ENCODE results near the gene ESYT2.
"Not testable (repeated sequence)": the region's sequence is repeated elsewhere in the genome, so short reads cannot be mapped to it uniquely, and the experiment has no call there.

Gene ESYT2

DNA sequence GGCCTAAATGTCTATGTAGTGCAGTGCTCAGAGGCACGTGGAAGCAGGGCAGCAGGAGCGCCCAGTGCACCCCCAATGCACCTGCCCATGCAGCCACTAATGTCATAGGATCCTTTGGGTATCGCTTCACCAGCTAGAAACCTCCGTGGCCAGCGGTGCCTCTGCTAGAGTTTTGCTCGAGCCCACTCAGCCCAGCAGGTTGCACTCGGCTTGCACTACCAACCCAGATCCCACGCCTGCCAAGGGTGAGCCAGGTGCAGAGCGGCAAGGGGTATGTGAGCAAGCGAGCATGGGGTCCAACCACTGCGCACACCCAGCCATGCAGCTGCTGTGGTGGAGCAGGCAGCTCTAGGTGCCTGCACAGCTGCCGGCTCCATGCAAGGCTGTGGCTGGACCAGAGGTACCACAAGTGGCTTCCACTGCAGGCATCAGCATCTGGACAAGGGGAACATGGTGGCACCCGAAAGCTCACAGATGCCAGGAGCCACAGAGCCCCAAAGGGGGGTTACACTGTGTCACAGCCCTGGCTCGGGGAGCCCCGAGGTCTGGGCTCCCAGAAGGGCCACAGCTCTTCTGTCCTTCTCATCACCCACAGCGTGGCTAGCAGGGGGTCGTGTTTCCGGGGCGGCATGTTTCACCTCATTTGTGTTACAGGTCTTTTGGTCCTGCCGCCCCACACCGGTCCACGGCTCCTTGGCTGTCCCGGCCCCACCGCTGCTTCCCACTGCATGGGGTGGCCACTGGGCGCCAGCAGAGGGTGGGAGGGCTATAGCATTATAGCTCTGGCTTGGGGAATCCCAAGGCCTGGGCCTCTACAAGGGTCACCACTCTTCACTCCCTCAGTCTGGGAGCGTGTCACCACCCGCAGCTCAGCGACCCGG, 122.4 kb downstream of the ESYT2 start:
- Histone ChIP-seq H3K4me3 (ENCODE audit: low read depth in 1 of 2, low read length in 1 of 2) (no peak overlapping the region), H3K27ac (peak overlapping the region; percentile 20), H3K4me1 (ENCODE audit: control insufficient read depth in 1 of 2, insufficient read depth in 1 of 2, low read depth in 1 of 2, low read length in 1 of 2) (peaks cover 37 to 49% of the 10 kb centered on the region in 2 experiments), H3K27me3 (no peaks in the 10 kb centered on the region), H3K9me3 (no peaks in the 10 kb centered on the region), H3K36me3 (no peaks in the 10 kb centered on the region)
- TF ChIP-seq, protein P1, sequence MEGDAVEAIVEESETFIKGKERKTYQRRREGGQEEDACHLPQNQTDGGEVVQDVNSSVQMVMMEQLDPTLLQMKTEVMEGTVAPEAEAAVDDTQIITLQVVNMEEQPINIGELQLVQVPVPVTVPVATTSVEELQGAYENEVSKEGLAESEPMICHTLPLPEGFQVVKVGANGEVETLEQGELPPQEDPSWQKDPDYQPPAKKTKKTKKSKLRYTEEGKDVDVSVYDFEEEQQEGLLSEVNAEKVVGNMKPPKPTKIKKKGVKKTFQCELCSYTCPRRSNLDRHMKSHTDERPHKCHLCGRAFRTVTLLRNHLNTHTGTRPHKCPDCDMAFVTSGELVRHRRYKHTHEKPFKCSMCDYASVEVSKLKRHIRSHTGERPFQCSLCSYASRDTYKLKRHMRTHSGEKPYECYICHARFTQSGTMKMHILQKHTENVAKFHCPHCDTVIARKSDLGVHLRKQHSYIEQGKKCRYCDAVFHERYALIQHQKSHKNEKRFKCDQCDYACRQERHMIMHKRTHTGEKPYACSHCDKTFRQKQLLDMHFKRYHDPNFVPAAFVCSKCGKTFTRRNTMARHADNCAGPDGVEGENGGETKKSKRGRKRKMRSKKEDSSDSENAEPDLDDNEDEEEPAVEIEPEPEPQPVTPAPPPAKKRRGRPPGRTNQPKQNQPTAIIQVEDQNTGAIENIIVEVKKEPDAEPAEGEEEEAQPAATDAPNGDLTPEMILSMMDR (IDR thresholded peaks at IDR 0.05): no peak

DNA sequence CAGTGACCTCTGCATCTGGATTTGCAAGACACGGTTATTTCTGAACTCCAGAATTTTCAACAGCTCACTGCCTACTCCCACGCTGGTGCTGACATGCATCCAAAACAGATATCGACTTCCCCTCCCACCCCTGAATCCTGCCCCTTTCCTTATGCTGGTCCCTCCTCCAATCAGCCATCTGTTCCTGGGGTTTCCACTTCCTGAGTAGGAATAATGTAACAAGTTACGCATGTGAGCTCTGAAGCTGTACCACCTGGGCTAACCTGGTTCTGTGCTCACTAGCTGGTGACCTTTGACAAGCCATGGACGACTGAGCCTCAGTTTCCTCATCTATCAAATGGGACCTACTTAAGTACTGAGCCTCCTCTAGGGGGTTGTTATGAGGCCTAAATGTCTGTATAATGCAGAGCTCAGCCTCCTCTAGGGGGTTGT, 123.0 kb downstream of the ESYT2 start:
- Histone ChIP-seq H3K9me3 (no peaks in the 10 kb centered on the region), H3K27me3 (no peaks in the 10 kb centered on the region), H3K4me3 (ENCODE audit: low read depth in 1 of 2, low read length in 1 of 2) (no peak overlapping the region), H3K4me1 (ENCODE audit: control insufficient read depth in 1 of 2, insufficient read depth in 1 of 2, low read depth in 1 of 2, low read length in 1 of 2) (peaks cover 35 to 42% of the 10 kb centered on the region in 2 experiments), H3K27ac (peak overlapping the region; percentile 88), H3K36me3 (no peaks in the 10 kb centered on the region)
- TF ChIP-seq, protein P1 (IDR thresholded peaks at IDR 0.05): no peak

DNA sequence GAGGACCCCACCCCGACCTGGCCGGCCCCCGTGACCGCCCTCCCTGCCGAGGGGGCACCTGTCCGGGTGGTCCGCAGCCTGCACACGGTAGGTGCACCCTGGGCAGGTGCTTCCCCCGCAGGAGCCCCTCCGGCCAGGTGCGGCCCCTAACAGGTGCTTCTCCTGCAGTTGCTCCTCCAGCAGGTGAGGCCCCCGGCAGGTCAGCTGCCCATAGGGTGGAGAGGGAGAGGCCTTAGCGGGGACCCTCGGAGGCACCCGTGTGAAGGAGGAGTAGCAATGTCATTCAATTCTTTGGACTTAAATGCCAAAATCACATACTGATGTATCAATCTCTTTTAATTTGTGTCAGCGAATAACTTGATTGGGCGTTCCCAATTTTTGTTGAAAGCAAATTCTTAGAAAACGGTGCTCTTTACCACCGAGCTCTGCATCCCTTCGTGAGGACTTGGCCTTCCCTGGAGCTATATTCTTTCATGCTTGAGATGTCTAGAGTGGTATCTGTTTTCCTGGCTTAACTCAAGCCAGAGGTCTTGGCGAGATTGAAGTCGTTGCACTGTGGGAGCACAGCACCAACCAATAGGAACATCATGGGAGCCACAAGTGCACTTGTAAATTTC, 124.0 kb downstream of the ESYT2 start:
- no peaks in the 10 kb centered on the region for H3K27me3 ChIP-seq
- TF ChIP-seq, protein P1 (IDR thresholded peaks at IDR 0.05): no peak
- no peaks in the 10 kb centered on the region for H3K36me3 ChIP-seq
- H3K4me3 ChIP-seq (ENCODE audit: low read depth in 1 of 2, low read length in 1 of 2): peak overlapping the region; percentile 75 to 89
- peaks cover 28 to 34% of the 10 kb centered on the region in 2 experiments for H3K4me1 ChIP-seq (ENCODE audit: control insufficient read depth in 1 of 2, insufficient read depth in 1 of 2, low read depth in 1 of 2, low read length in 1 of 2)
- peak overlapping the region; percentile 88 for H3K27ac ChIP-seq
- no peaks in the 10 kb centered on the region for H3K9me3 ChIP-seq

DNA sequence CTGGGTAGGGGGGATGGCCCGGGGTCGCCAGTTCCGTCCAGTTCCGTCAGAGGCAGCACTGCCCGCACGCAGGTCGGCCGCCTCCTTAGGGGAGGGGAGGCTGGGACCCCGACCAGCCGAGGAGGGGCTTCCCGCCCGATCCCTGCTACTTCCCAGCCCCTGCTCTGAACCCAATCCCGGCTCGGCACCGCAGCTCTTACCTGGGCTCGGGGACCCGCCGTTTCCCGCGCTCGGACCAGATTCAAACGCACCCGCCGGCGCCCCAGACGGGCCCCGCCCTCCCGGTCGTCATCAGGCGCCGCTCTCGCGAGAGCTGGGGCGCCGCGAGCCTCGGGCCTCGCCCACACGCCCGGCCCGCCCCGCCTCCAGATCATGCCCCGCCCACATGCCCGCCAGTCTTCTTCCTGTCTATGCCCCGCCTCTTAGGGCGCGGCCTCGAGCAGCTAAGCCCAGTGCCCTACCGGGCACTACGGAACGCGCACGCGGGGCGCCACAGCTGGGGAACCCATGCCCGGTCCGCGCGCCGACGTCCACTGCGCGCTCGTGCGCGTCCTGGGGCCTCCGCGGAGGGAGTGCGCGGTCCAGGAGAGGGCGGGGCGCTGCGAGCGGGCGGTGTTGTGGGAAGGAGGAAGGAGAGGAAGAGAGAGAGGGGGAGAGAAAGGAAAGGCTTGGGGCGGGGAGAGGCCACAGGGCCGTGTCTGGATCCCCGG, 124.6 kb downstream of the ESYT2 start, which contains the start of gene NCAPG2:
NCAPG2 (minus strand) TSS at position 281 of the 710 bp plus-strand sequence. CDS start 2,905 bp downstream, outside the sequence.
- Histone ChIP-seq H3K36me3 (no peaks in the 10 kb centered on the region), H3K27ac (peak within 1 kb of the TSS; percentile 88), H3K9me3 (no peaks in the 10 kb centered on the region)

DNA sequence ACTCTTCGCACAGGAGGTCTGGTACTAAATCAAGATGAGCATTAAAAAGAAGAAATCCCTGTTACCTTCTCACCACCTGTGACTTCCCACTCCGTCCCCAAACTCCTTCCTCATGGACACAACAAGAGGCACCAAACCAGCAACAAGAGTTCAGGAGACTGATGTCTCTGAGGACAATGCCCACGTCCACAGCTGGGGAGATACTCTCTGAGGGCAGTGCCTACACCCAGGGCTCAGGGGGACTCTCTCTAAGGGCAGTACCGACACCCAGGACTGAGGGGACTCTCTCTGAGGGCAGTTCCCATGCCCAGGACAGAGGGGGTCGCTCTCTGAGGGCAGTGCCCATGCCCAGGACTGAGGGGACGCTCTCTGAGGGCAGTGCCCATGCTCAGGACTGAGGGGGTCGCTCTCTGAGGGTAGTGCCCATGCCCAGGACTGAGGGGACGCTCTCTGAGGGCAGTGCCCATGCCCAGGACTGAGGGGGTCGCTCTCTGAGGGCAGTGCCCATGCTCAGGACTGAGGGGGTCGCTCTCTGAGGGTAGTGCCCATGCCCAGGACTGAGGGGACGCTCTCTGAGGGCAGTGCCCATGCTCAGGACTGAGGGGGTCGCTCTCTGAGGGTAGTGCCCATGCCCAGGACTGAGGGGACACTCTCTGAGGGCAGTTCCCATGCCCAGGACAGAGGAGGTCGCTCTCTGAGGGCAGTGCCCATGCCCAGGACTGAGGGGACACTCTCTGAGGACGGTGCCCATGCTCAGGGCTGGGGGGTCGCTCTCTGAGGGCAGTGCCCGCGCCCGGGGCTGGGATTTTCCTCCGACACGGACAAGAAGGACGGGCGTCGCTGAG, 125.4 kb downstream of the ESYT2 start:
- H3K9me3 ChIP-seq, H3K27me3 ChIP-seq, H3K36me3 ChIP-seq: not testable (repeated sequence)
- Histone ChIP-seq H3K4me3 (ENCODE audit: low read depth in 1 of 2, low read length in 1 of 2) (peak overlapping the region; percentile 75 to 89), H3K27ac (peak overlapping the region; percentile 88), H3K4me1 (ENCODE audit: control insufficient read depth in 1 of 2, insufficient read depth in 1 of 2, low read depth in 1 of 2, low read length in 1 of 2) (peaks cover 26 to 27% of the 10 kb centered on the region in 2 experiments)

More for the DNA sequence above, 124.6 kb downstream of the ESYT2 start, which contains the start of gene NCAPG2:
- TF ChIP-seq, protein P1 (IDR thresholded peaks at IDR 0.05): peak; percentile 97
- H3K4me1 ChIP-seq (ENCODE audit: control insufficient read depth in 1 of 2, insufficient read depth in 1 of 2, low read depth in 1 of 2, low read length in 1 of 2): peaks cover 27 to 28% of the 10 kb centered on the region in 2 experiments
- no peaks in the 10 kb centered on the region for H3K27me3 ChIP-seq
- peak within 1 kb of the TSS; percentile 75 to 89 for H3K4me3 ChIP-seq (ENCODE audit: low read depth in 1 of 2, low read length in 1 of 2)

Data from neutrophil (primary cell).